H1 (cell line): ENCODE data around the gene OR4S1. TPM values are rescaled to one million over a fixed set of nuclear protein-coding genes. Genes with fewer than 3 reads are reported as not detected.

ENCODE experiments used
- CTCF ChIP-seq, 3 experiments: IDR thresholded peaks; 1 replicate in 2 of 3; 2 replicates in 1 of 3; pipeline versions ENCODE4 v1.5.1 to v1.6.1; 2011; ENCODE audit warnings: low read length in 3 of 3, mild to moderate bottlenecking in 3 of 3, inconsistent platforms in 2 of 3, low read depth in 1 of 3, moderate library complexity in 1 of 3; ENCODE audit not compliant: insufficient read depth in 1 of 3; ENCODE audit errors: control extremely low read depth in 1 of 3
- SIRT6 ChIP-seq: IDR thresholded peaks from one replicate; pipeline ENCODE4 v1.7.1; 2012; ENCODE audit warnings: low read length, inconsistent platforms
- SIX5 ChIP-seq: IDR thresholded peaks from 2 replicates; pipeline ENCODE4 v1.6.1; 2011; ENCODE audit warnings: mild to moderate bottlenecking, low read depth, low read length
- polyA plus RNA-seq, 7 experiments: library from polyadenylated mRNA; depleted of rRNA in 3 of 7; stranded (reverse) in 5 of 7; unstranded in 2 of 7; fragments of >200 nt in 5 of 7; fragments of 200-250 nt in 2 of 7; gene quantifications; 1 replicate in 5 of 7; 2 replicates in 1 of 7; 4 replicates in 1 of 7; pipeline versions ENCODE4 v1.2.1 to v1.2.3, GENCODE V29; 2011 to 2013; ENCODE audit warnings: missing spikeins in 2 of 7, mixed read lengths in 2 of 7
- total RNA-seq: library from RNA; stranded (reverse); fragmentation: NEBNext Ultra II Directional; extraction: Animal tissue kit (Norgen Biotek cat#: 25700); gene quantifications from 2 replicates; pipeline ENCODE4 v1.2.1, GENCODE V29; 2021

Gene OR4S1
- total and polyA plus RNA-seq, 2 of the 8 experiments (the other 6 are each of a cell fraction or from before 2014, with no cell fraction given) = not detected

- TF ChIP-seq CTCF (IDR thresholded peaks at IDR 0.05; ENCODE audit: control extremely low read depth in 1 of 3, insufficient read depth in 1 of 3, low read depth in 1 of 3, low read length in 3 of 3) (no peak), SIRT6 (no peak), SIX5 (no peak)
Observed at GRCh38 chr11:48263423-48263911, 42.6 kb upstream of the OR4S1 start, which contains the start of gene OR4X1 (continued).
